ENCODE measurements around the gene PSMD7. TPM values are rescaled to one million over a fixed set of nuclear protein-coding genes. Genes with fewer than 3 reads are reported as not detected.

PSMD7 gene
- total RNA-seq, 2 experiments from 2014 or later = 123 to 127 TPM

DNA sequence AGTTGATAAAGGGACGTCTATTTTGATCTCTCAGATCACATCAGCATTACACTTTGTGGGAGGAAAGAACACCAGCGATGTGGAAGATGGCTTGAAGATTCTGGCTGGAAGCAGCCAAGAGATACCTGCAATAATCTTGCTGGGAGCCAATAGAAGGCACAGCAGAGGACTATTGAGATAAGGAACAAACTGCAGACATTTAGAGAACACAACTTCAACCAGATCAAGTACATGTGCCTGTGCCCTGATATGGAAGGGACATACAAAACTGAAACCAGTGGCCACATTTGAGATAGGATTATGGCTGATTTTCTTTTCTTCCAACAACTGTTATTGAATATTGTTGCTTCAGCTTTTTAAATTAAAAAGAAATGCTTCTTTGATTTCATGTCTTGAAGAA is 18.6 kb upstream of the PSMD7 start:
- DNase-seq (no peak), ATAC-seq (ENCODE audit: poor library complexity) (no peak)
- H3K36me3 Mint-ChIP-seq (ENCODE audit: low read depth) = no peaks in the 10 kb centered on the region
- H3K36me3 ChIP-seq (ENCODE audit: insufficient read depth, low read length) = no peaks in the 10 kb centered on the region
- peaks cover 3% of the 10 kb centered on the region for H3K9me3 Mint-ChIP-seq
- intact Hi-C loops (cut with DNase I, micrococcal nuclease) = no loop called here
- ChIA-PET CTCF (no interaction called here), POLR2A (no interaction called here)
- no peaks in the 10 kb centered on the region for H3K4me1 Mint-ChIP-seq (ENCODE audit: low read depth)
- no peak overlapping the region for H3K27ac Mint-ChIP-seq
- H3K4me3 Mint-ChIP-seq = no peak overlapping the region
- H3K4me1 ChIP-seq (ENCODE audit: insufficient read depth, low read length) = no peaks in the 10 kb centered on the region
- no peak overlapping the region for H3K27ac ChIP-seq (ENCODE audit: low read depth in 1 of 2, low read length in 2 of 2)
- TF ChIP-seq, protein P1, sequence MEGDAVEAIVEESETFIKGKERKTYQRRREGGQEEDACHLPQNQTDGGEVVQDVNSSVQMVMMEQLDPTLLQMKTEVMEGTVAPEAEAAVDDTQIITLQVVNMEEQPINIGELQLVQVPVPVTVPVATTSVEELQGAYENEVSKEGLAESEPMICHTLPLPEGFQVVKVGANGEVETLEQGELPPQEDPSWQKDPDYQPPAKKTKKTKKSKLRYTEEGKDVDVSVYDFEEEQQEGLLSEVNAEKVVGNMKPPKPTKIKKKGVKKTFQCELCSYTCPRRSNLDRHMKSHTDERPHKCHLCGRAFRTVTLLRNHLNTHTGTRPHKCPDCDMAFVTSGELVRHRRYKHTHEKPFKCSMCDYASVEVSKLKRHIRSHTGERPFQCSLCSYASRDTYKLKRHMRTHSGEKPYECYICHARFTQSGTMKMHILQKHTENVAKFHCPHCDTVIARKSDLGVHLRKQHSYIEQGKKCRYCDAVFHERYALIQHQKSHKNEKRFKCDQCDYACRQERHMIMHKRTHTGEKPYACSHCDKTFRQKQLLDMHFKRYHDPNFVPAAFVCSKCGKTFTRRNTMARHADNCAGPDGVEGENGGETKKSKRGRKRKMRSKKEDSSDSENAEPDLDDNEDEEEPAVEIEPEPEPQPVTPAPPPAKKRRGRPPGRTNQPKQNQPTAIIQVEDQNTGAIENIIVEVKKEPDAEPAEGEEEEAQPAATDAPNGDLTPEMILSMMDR (IDR thresholded peaks at IDR 0.05) = no peak
- peaks cover 5 to 9% of the 10 kb centered on the region in 2 experiments for H3K9me3 ChIP-seq (ENCODE audit: control insufficient read depth in 1 of 2, insufficient read depth in 1 of 2, low read length in 2 of 2)
- H3K27me3 ChIP-seq (ENCODE audit: control insufficient read depth in 1 of 2, insufficient read depth in 2 of 2, low read length in 2 of 2) = peaks cover 4 to 12% of the 10 kb centered on the region in 2 experiments
- peaks cover 31% of the 10 kb centered on the region for H3K27me3 Mint-ChIP-seq
- no peak overlapping the region for H3K4me3 ChIP-seq (ENCODE audit: low read length)

DNA sequence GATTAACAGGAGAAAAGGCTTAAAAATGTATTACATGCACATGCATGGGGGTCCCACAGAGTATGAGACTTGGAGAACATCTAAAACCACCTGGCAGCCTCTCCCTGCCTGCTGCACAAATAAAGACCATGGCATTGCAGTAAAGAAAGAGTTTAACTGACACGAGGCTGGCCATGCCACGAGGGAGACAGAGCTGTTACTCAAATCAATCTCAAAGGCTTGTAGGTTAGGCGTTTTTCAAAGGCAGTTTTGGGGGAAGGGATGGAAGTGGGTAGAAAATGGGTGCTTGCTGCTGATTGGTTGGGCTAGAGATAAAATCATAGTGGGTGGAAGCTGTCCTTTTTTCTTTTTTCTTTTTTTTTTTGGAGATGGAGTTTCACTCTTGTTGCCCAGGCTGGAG is 17.3 kb upstream of the PSMD7 start:
- ChIA-PET POLR2A (no interaction called here), CTCF (no interaction called here)
- no peaks in the 10 kb centered on the region for H3K4me1 ChIP-seq (ENCODE audit: insufficient read depth, low read length)
- H3K36me3 Mint-ChIP-seq (ENCODE audit: low read depth) = no peaks in the 10 kb centered on the region
- no peak overlapping the region for H3K4me3 ChIP-seq (ENCODE audit: low read length)
- intact Hi-C loops (cut with DNase I, micrococcal nuclease) = no loop called here
- H3K4me3 Mint-ChIP-seq = no peak overlapping the region
- H3K27ac Mint-ChIP-seq = no peak overlapping the region
- H3K27me3 ChIP-seq (ENCODE audit: control insufficient read depth in 1 of 2, insufficient read depth in 2 of 2, low read length in 2 of 2) = peaks cover 0 to 9% of the 10 kb centered on the region in 2 experiments
- peaks cover 3% of the 10 kb centered on the region for H3K9me3 Mint-ChIP-seq
- peaks cover 22% of the 10 kb centered on the region for H3K27me3 Mint-ChIP-seq
- no peaks in the 10 kb centered on the region for H3K4me1 Mint-ChIP-seq (ENCODE audit: low read depth)
- TF ChIP-seq, protein P1 (IDR thresholded peaks at IDR 0.05) = no peak
- no peak overlapping the region for H3K27ac ChIP-seq (ENCODE audit: low read depth in 1 of 2, low read length in 2 of 2)
- no peak for ATAC-seq (ENCODE audit: poor library complexity)
- H3K36me3 ChIP-seq (ENCODE audit: insufficient read depth, low read length) = no peaks in the 10 kb centered on the region
- H3K9me3 ChIP-seq (ENCODE audit: control insufficient read depth in 1 of 2, insufficient read depth in 1 of 2, low read length in 2 of 2) = peaks cover 5 to 9% of the 10 kb centered on the region in 2 experiments
- no peak for DNase-seq

GRCh38 chr16:74279805-74280204 is 16.8 kb upstream of the PSMD7 start:
- H3K9me3 Mint-ChIP-seq = peaks cover 3% of the 10 kb centered on the region
- no peak overlapping the region for H3K27ac ChIP-seq (ENCODE audit: low read depth in 1 of 2, low read length in 2 of 2)
- peaks cover 0 to 7% of the 10 kb centered on the region in 2 experiments for H3K27me3 ChIP-seq (ENCODE audit: control insufficient read depth in 1 of 2, insufficient read depth in 2 of 2, low read length in 2 of 2)
- H3K9me3 ChIP-seq (ENCODE audit: control insufficient read depth in 1 of 2, insufficient read depth in 1 of 2, low read length in 2 of 2) = peaks cover 5 to 9% of the 10 kb centered on the region in 2 experiments
- no peaks in the 10 kb centered on the region for H3K4me1 ChIP-seq (ENCODE audit: insufficient read depth, low read length)
- H3K4me3 ChIP-seq (ENCODE audit: low read length) = no peak overlapping the region
- no peaks in the 10 kb centered on the region for H3K4me1 Mint-ChIP-seq (ENCODE audit: low read depth)
- ChIA-PET POLR2A (no interaction called here), CTCF (no interaction called here)
- no peaks in the 10 kb centered on the region for H3K36me3 Mint-ChIP-seq (ENCODE audit: low read depth)
- H3K27me3 Mint-ChIP-seq = peaks cover 17% of the 10 kb centered on the region
- intact Hi-C loops (cut with DNase I, micrococcal nuclease) = no loop called here
- H3K27ac Mint-ChIP-seq = no peak overlapping the region
- DNase-seq (no peak), ATAC-seq (ENCODE audit: poor library complexity) (no peak)
- TF ChIP-seq, protein P1 (IDR thresholded peaks at IDR 0.05) = no peak
- no peak overlapping the region for H3K4me3 Mint-ChIP-seq
- no peaks in the 10 kb centered on the region for H3K36me3 ChIP-seq (ENCODE audit: insufficient read depth, low read length)
